Activated CD4-positive, alpha-beta memory T cell treated with anti-CD3 and anti-CD28 coated beads, Interleukin-2, amount 10 ng/mL, durations not matched to agents 7 days and 5 days (primary cell): Measurements from ENCODE around the gene IL6. TPM values are rescaled to one million over a fixed set of nuclear protein-coding genes. Genes with fewer than 3 reads are reported as not detected.

Experiments used
- CTCF ChIA-PET: fragments of 350-600 bp; sonication (Branson Sonifier 250); formaldehyde crosslinking; loops from one replicate; lab custom pipeline; 2021; ENCODE audit warnings: antibody characterized with exemption, inconsistent platforms; lab: Charles Lee
- POLR2A ChIA-PET: fragments of 350-600 bp; sonication (Branson Sonifier 250); formaldehyde crosslinking; loops from one replicate; lab custom pipeline; 2021; ENCODE audit warnings: antibody characterized with exemption; lab: Charles Lee
- DNase-seq: peaks from one replicate; pipeline ENCODE4 v3.0.0-alpha.2; 2020
- H3K27ac Mint-ChIP-seq: one replicate; pipeline ENCODE4 v1.8.0; 2021; ENCODE audit warnings: mild to moderate bottlenecking, mixed read lengths
- H3K27me3 Mint-ChIP-seq: one replicate; pipeline ENCODE4 v1.8.0; 2021; ENCODE audit warnings: mixed read lengths
- H3K36me3 Mint-ChIP-seq: one replicate; pipeline ENCODE4 v1.8.0; 2021; ENCODE audit warnings: low read depth, mixed read lengths
- H3K4me1 Mint-ChIP-seq: one replicate; pipeline ENCODE4 v1.8.0; 2021; ENCODE audit warnings: mixed read lengths
- H3K4me3 Mint-ChIP-seq: one replicate; pipeline ENCODE4 v1.8.0; 2021; ENCODE audit warnings: mild to moderate bottlenecking, mixed read lengths
- H3K9me3 Mint-ChIP-seq: one replicate; pipeline ENCODE4 v1.8.0; 2021; ENCODE audit warnings: mixed read lengths
- total RNA-seq, 2 experiments: library from RNA; stranded (reverse); gene quantifications; one replicate each; pipeline ENCODE4 v1.2.3, GENCODE V29; 2021

Gene IL6
- total RNA-seq, 2 experiments from 2014 or later = 0.40 to 0.53 TPM

- H3K36me3 Mint-ChIP-seq = no peaks in the 10 kb centered on the region
- H3K4me3 Mint-ChIP-seq = no peak overlapping the region
- peaks cover 28% of the 10 kb centered on the region for H3K27me3 Mint-ChIP-seq
- H3K9me3 Mint-ChIP-seq = no peaks in the 10 kb centered on the region
- ChIA-PET POLR2A (interaction anchor here (1.8 kb wide), 1 partner anchor 159 kb away, joined by 5 read pairs; no protein-coding TSS in a partner anchor), CTCF (interaction anchor here (0.6 to 8.8 kb wide), 3 partner anchors 41 to 163 kb away, joined by 3 to 379 read pairs (median 4); no protein-coding TSS in a partner anchor)
- no peak overlapping the region for H3K27ac Mint-ChIP-seq
- H3K4me1 Mint-ChIP-seq = peaks cover 35% of the 10 kb centered on the region
- no peak for DNase-seq
Measured at GRCh38 chr7:22722536-22723180, 4.3 kb upstream of the IL6 start.

- no peak overlapping the region for H3K4me3 Mint-ChIP-seq
- H3K4me1 Mint-ChIP-seq = peaks cover 36% of the 10 kb centered on the region
- no peaks in the 10 kb centered on the region for H3K36me3 Mint-ChIP-seq
- no peak overlapping the region for H3K27ac Mint-ChIP-seq
- ChIA-PET CTCF (interaction anchor here (0.6 to 8.8 kb wide), 5 partner anchors 42 to 332 kb away, joined by 3 to 379 read pairs (median 3); no protein-coding TSS in a partner anchor), POLR2A (interaction anchor here (1.8 kb wide), 1 partner anchor 160 kb away, joined by 5 read pairs; no protein-coding TSS in a partner anchor)
- no peak for DNase-seq
- peaks cover 29% of the 10 kb centered on the region for H3K27me3 Mint-ChIP-seq
- no peaks in the 10 kb centered on the region for H3K9me3 Mint-ChIP-seq
Measured at GRCh38 chr7:22723181-22723601, 3.8 kb upstream of the IL6 start.

DNA sequence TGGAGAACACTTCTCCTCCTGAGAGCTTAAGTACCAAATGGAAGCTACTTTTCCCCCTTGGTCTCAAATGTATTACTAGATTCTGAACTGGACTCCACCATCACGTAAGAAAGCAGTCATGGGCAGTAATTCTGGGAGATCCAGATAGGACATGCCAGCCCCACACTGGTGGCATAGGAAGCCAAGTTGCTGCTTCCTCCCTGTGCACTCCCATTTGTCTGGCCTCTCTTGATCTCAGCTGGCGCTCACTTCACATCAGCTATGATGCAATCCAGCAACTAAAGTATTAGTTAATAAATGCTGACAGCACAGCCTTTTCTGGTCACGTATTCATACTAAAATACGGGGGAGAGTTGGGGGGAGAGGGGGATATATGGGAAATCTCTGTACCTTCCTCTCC is 3.4 kb upstream of the IL6 start:
- Mint-ChIP-seq H3K36me3 (no peaks in the 10 kb centered on the region), H3K27ac (no peak overlapping the region), H3K27me3 (peaks cover 31% of the 10 kb centered on the region), H3K9me3 (no peaks in the 10 kb centered on the region), H3K4me1 (peaks cover 40% of the 10 kb centered on the region), H3K4me3 (no peak overlapping the region)
- DNase-seq = no peak
- ChIA-PET CTCF (interaction anchor here (0.6 to 8.8 kb wide), 8 partner anchors 22 to 332 kb away, joined by 3 to 379 read pairs (median 3); no protein-coding TSS in a partner anchor), POLR2A (interaction anchor here (0.8 to 1.8 kb wide), 2 partner anchors 136 to 160 kb away, joined by 3 to 5 read pairs; no protein-coding TSS in a partner anchor)

GRCh38 chr7:22724861-22725260 is 2.1 kb upstream of the IL6 start:
- Mint-ChIP-seq H3K27ac (no peak overlapping the region), H3K4me1 (peaks cover 39% of the 10 kb centered on the region), H3K4me3 (no peak overlapping the region), H3K9me3 (no peaks in the 10 kb centered on the region), H3K36me3 (no peaks in the 10 kb centered on the region), H3K27me3 (peaks cover 27% of the 10 kb centered on the region)
- CTCF ChIA-PET = interaction anchor here (0.6 to 8.8 kb wide), 12 partner anchors 13 to 184 kb away, joined by 3 to 379 read pairs (median 5); no protein-coding TSS in a partner anchor
- POLR2A ChIA-PET = interaction anchor here (5.2 kb wide), 1 partner anchor 162 kb away, joined by 48 read pairs; no protein-coding TSS in a partner anchor
- no peak for DNase-seq

- peaks cover 39% of the 10 kb centered on the region for H3K4me1 Mint-ChIP-seq
- POLR2A ChIA-PET = interaction anchor here (5.2 kb wide), 1 partner anchor 163 kb away, joined by 48 read pairs; no protein-coding TSS in a partner anchor
Measured at GRCh38 chr7:22725585-22725984, 1.4 kb upstream of the IL6 start.

DNA sequence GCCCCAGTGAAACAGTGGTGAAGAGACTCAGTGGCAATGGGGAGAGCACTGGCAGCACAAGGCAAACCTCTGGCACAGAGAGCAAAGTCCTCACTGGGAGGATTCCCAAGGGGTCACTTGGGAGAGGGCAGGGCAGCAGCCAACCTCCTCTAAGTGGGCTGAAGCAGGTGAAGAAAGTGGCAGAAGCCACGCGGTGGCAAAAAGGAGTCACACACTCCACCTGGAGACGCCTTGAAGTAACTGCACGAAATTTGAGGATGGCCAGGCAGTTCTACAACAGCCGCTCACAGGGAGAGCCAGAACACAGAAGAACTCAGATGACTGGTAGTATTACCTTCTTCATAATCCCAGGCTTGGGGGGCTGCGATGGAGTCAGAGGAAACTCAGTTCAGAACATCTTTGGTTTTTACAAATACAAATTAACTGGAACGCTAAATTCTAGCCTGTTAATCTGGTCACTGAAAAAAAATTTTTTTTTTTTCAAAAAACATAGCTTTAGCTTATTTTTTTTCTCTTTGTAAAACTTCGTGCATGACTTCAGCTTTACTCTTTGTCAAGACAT is 574 bp upstream of the IL6 start:
- Mint-ChIP-seq H3K27me3 (peaks cover 30% of the 10 kb centered on the region), H3K9me3 (no peaks in the 10 kb centered on the region), H3K36me3 (no peaks in the 10 kb centered on the region), H3K4me3 (peak overlapping the region; percentile 61), H3K27ac (peak overlapping the region; percentile 66), H3K4me1 (peaks cover 44% of the 10 kb centered on the region)
- ChIA-PET POLR2A (interaction anchor here (1.2 to 5.2 kb wide), 2 partner anchors 30 to 164 kb away, joined by 5 to 48 read pairs; no protein-coding TSS in a partner anchor), CTCF (interaction anchor here (0.6 to 8.8 kb wide), 26 partner anchors 9 to 772 kb away, joined by 3 to 379 read pairs (median 5); no protein-coding TSS in a partner anchor)
- DNase-seq = peak; percentile 70

More at GRCh38 chr7:22725585-22725984, 1.4 kb upstream of the IL6 start:
- Mint-ChIP-seq H3K9me3 (no peaks in the 10 kb centered on the region), H3K27me3 (peaks cover 27% of the 10 kb centered on the region), H3K4me3 (peak overlapping the region; percentile 61), H3K36me3 (no peaks in the 10 kb centered on the region), H3K27ac (peak overlapping the region; percentile 4)
- DNase-seq = no peak
- CTCF ChIA-PET = interaction anchor here (0.7 to 8.8 kb wide), 12 partner anchors 24 to 183 kb away, joined by 3 to 379 read pairs (median 5); no protein-coding TSS in a partner anchor

- DNase-seq = no peak
- H3K4me1 Mint-ChIP-seq = peaks cover 44% of the 10 kb centered on the region
- H3K4me3 Mint-ChIP-seq = no peak overlapping the region
- POLR2A ChIA-PET = interaction anchor here (1.2 to 5.2 kb wide), 2 partner anchors 31 to 165 kb away, joined by 5 to 48 read pairs; no protein-coding TSS in a partner anchor
- H3K9me3 Mint-ChIP-seq = no peaks in the 10 kb centered on the region
- no peak overlapping the region for H3K27ac Mint-ChIP-seq
- H3K36me3 Mint-ChIP-seq = no peaks in the 10 kb centered on the region
- peaks cover 30% of the 10 kb centered on the region for H3K27me3 Mint-ChIP-seq
- CTCF ChIA-PET = interaction anchor here (0.6 to 8.8 kb wide), 19 partner anchors 9 to 327 kb away, joined by 3 to 379 read pairs (median 5); no protein-coding TSS in a partner anchor
Measured at GRCh38 chr7:22727714-22728035, 675 bp downstream of the IL6 start.

DNA sequence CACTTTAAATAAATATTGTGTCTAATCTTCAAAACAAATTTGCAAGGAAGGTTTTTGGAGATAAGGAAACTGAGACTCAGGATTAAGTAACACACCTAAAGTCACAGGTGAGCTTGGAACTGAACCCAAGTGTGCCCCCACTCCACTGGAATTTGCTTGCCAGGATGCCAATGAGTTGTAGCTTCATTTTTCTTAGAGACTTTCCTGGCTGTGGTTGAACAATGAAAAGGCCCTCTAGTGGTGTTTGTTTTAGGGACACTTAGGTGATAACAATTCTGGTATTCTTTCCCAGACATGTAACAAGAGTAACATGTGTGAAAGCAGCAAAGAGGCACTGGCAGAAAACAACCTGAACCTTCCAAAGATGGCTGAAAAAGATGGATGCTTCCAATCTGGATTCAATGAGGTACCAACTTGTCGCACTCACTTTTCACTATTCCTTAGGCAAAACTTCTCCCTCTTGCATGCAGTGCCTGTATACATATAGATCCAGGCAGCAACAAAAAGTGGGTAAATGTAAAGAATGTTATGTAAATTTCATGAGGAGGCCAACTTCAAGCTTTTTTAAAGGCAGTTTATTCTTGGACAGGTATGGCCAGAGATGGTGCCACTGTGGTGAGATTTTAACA is 1.5 kb downstream of the IL6 start:
- DNase-seq = no peak
- H3K4me3 Mint-ChIP-seq = no peak overlapping the region
- no peak overlapping the region for H3K27ac Mint-ChIP-seq
- peaks cover 33% of the 10 kb centered on the region for H3K27me3 Mint-ChIP-seq
- H3K4me1 Mint-ChIP-seq = peaks cover 38% of the 10 kb centered on the region
- CTCF ChIA-PET = interaction anchor here (0.7 to 8.8 kb wide), 15 partner anchors 10 to 326 kb away, joined by 3 to 379 read pairs (median 4); no protein-coding TSS in a partner anchor
- H3K36me3 Mint-ChIP-seq = no peaks in the 10 kb centered on the region
- POLR2A ChIA-PET = interaction anchor here (0.8 to 5.2 kb wide), 3 partner anchors 51 to 166 kb away, joined by 3 to 48 read pairs (median 3); no protein-coding TSS in a partner anchor
- H3K9me3 Mint-ChIP-seq = no peaks in the 10 kb centered on the region

DNA sequence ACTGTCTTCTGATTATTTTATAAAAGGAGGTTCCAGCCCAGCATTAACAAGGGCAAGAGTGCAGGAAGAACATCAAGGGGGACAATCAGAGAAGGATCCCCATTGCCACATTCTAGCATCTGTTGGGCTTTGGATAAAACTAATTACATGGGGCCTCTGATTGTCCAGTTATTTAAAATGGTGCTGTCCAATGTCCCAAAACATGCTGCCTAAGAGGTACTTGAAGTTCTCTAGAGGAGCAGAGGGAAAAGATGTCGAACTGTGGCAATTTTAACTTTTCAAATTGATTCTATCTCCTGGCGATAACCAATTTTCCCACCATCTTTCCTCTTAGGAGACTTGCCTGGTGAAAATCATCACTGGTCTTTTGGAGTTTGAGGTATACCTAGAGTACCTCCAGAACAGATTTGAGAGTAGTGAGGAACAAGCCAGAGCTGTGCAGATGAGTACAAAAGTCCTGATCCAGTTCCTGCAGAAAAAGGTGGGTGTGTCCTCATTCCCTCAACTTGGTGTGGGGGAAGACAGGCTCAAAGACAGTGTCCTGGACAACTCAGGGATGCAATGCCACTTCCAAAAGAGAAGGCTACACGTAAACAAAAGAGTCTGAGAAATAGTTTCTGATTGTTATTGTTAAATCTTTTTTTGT is 2.3 kb downstream of the IL6 start:
- CTCF ChIA-PET = interaction anchor here (1.2 to 8.8 kb wide), 4 partner anchors 12 to 325 kb away, joined by 3 to 379 read pairs (median 12); no protein-coding TSS in a partner anchor
- peaks cover 39% of the 10 kb centered on the region for H3K4me1 Mint-ChIP-seq
- H3K27me3 Mint-ChIP-seq = peaks cover 40% of the 10 kb centered on the region
- POLR2A ChIA-PET = interaction anchor here (5.2 kb wide), 1 partner anchor 166 kb away, joined by 48 read pairs; no protein-coding TSS in a partner anchor
- H3K9me3 Mint-ChIP-seq = no peaks in the 10 kb centered on the region
- no peak overlapping the region for H3K27ac Mint-ChIP-seq
- DNase-seq = no peak
- no peaks in the 10 kb centered on the region for H3K36me3 Mint-ChIP-seq
- no peak overlapping the region for H3K4me3 Mint-ChIP-seq

DNA sequence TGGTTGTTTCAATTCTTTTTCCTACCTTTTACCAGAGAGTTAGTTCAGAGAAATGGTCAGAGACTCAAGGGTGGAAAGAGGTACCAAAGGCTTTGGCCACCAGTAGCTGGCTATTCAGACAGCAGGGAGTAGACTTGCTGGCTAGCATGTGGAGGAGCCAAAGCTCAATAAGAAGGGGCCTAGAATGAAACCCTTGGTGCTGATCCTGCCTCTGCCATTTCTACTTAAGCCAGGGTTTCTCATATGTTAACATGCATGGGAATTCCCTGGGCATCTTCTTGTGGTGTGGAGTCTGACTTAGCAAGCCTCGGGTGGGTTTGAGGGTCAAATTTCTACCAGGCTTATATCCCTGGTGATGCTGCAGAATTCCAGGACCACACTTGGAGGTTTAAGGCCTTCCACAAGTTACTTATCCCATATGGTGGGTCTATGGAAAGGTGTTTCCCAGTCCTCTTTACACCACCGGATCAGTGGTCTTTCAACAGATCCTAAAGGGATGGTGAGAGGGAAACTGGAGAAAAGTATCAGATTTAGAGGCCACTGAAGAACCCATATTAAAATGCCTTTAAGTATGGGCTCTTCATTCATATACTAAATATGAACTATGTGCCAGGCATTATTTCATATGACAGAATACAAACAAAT is 3.2 kb downstream of the IL6 start:
- H3K4me3 Mint-ChIP-seq = no peak overlapping the region
- peaks cover 36% of the 10 kb centered on the region for H3K4me1 Mint-ChIP-seq
- no peak for DNase-seq
- H3K36me3 Mint-ChIP-seq = no peaks in the 10 kb centered on the region
- peaks cover 46% of the 10 kb centered on the region for H3K27me3 Mint-ChIP-seq
- H3K27ac Mint-ChIP-seq = no peak overlapping the region
- ChIA-PET POLR2A (interaction anchor here (0.6 kb wide), 1 partner anchor 303 kb away, joined by 3 read pairs; no protein-coding TSS in a partner anchor), CTCF (interaction anchor here (6.2 kb wide), 1 partner anchor 169 kb away, joined by 93 read pairs; no protein-coding TSS in a partner anchor)
- H3K9me3 Mint-ChIP-seq = no peaks in the 10 kb centered on the region

DNA sequence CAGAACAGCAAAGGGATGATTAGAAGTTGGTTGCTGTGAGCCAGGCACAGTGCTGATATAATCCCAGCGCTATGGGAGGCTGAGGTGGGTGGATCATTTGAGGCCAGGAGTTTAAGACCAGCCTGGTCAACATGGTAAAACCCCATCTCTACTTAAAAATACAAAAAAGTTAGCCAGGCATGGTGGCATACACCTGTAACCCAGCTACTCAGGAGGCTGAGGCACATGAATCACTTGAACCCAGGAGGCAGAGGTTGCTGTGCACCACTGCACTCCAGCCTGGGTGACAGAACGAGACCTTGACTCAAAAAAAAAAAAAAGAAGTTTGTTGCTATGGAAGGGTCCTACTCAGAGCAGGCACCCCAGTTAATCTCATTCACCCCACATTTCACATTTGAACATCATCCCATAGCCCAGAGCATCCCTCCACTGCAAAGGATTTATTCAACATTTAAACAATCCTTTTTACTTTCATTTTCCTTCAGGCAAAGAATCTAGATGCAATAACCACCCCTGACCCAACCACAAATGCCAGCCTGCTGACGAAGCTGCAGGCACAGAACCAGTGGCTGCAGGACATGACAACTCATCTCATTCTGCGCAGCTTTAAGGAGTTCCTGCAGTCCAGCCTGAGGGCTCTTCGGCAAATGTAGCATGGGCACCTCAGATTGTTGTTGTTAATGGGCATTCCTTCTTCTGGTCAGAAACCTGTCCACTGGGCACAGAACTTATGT is 4.1 kb downstream of the IL6 start:
- POLR2A ChIA-PET = interaction anchor here (0.6 kb wide), 1 partner anchor 302 kb away, joined by 3 read pairs; no protein-coding TSS in a partner anchor
- no peak overlapping the region for H3K27ac Mint-ChIP-seq
- H3K4me3 Mint-ChIP-seq = no peak overlapping the region
- CTCF ChIA-PET = interaction anchor here (1.7 to 6.2 kb wide), 2 partner anchors 170 to 324 kb away, joined by 4 to 93 read pairs; no protein-coding TSS in a partner anchor
- no peaks in the 10 kb centered on the region for H3K36me3 Mint-ChIP-seq
- H3K9me3 Mint-ChIP-seq = no peaks in the 10 kb centered on the region
- peaks cover 43% of the 10 kb centered on the region for H3K27me3 Mint-ChIP-seq
- DNase-seq = no peak
- H3K4me1 Mint-ChIP-seq = peaks cover 28% of the 10 kb centered on the region
